Measurements from ENCODE around the gene IGF1. TPM values are rescaled to one million over a fixed set of nuclear protein-coding genes. Genes with fewer than 3 reads are reported as not detected.

Gene IGF1
- total RNA-seq, 6 experiments from 2014 or later: 0.34 to 0.81 (median 0.51) TPM; not detected in 2

DNA sequence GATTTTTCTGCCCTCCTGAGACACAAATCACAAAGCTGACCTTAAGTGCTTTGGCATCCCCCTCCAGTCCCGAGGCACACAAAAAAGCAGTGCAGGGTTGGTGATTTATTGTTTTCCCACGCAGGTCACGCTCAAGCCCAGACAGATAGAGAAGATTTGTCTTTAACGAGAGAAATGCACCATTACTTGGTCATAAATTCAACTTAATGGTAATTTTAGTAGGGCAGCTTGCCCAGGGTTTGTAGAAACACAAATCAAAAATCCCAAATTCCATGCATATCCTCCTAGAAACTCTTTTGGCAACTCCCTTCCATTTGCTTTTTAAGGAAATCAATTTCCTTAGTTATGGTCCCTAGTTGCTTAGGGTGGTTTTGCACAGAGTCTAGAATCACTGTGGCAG is 132.6 kb downstream of the IGF1 start:
- H3K27ac Mint-ChIP-seq: no peak overlapping the region
- no peak for DNase-seq
- H3K9me3 Mint-ChIP-seq: peaks cover 9% of the 10 kb centered on the region; the same call in 1 of the 2 replicates
- TF ChIP-seq, protein P1, sequence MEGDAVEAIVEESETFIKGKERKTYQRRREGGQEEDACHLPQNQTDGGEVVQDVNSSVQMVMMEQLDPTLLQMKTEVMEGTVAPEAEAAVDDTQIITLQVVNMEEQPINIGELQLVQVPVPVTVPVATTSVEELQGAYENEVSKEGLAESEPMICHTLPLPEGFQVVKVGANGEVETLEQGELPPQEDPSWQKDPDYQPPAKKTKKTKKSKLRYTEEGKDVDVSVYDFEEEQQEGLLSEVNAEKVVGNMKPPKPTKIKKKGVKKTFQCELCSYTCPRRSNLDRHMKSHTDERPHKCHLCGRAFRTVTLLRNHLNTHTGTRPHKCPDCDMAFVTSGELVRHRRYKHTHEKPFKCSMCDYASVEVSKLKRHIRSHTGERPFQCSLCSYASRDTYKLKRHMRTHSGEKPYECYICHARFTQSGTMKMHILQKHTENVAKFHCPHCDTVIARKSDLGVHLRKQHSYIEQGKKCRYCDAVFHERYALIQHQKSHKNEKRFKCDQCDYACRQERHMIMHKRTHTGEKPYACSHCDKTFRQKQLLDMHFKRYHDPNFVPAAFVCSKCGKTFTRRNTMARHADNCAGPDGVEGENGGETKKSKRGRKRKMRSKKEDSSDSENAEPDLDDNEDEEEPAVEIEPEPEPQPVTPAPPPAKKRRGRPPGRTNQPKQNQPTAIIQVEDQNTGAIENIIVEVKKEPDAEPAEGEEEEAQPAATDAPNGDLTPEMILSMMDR (IDR thresholded peaks at IDR 0.05): no peak
- no peaks in the 10 kb centered on the region for H3K27me3 Mint-ChIP-seq (ENCODE audit: insufficient read depth)
- no peaks in the 10 kb centered on the region for H3K36me3 Mint-ChIP-seq (ENCODE audit: low read depth)
- no peak overlapping the region for H3K4me3 Mint-ChIP-seq
- H3K4me1 Mint-ChIP-seq (ENCODE audit: low read depth): peaks cover 5% of the 10 kb centered on the region; the same call in 1 of the 2 replicates

Data from HFFc6 (cell line).